GM23338 (cell line): ENCODE data around the gene ITGB2. TPM values are rescaled to one million over a fixed set of nuclear protein-coding genes. Genes with fewer than 3 reads are reported as not detected.
A peak's percentile ranks its signal among the peaks of the same experiment; 100 is the strongest.

Experiments used
- ATAC-seq: fragments of 200-7000 bp; cut with Tn5 transposase; 3 replicates; pipeline ENCODE4 v1.9.1; 2020
- DNase-seq: peaks from one replicate; pipeline ENCODE4 v3.0.0-alpha.2; 2015; ENCODE audit warnings: low spot score
- H2AFZ ChIP-seq: fragments of 200-600 bp; sonication (generic); 2 replicates; pipeline ENCODE4 v1.8.0; 2016; ENCODE audit warnings: antibody characterized with exemption, mild to moderate bottlenecking, moderate library complexity
- H3F3A ChIP-seq: fragments of 200-600 bp; sonication (generic); replicated peaks from 2 replicates; pipeline ENCODE4 v1.8.0; 2017; ENCODE audit warnings: antibody characterized with exemption, mixed run types, low read depth
- H3K27ac ChIP-seq: fragments of 200-600 bp; sonication (generic); 2 replicates; pipeline ENCODE4 v1.6.1; 2016; ENCODE audit warnings: low read depth
- H3K27me3 ChIP-seq: fragments of 200-600 bp; sonication (generic); 2 replicates; pipeline ENCODE4 v1.8.0; 2016; ENCODE audit warnings: mild to moderate bottlenecking, mixed run types, moderate library complexity; ENCODE audit not compliant: insufficient read depth
- H3K36me3 ChIP-seq: fragments of 200-600 bp; sonication (generic); 2 replicates; pipeline ENCODE4 v1.8.0; 2016; ENCODE audit warnings: mild to moderate bottlenecking; ENCODE audit not compliant: insufficient read depth
- H3K4me1 ChIP-seq: fragments of 200-600 bp; sonication (generic); 2 replicates; pipeline ENCODE4 v1.8.0; 2016; ENCODE audit warnings: mild to moderate bottlenecking, moderate library complexity; ENCODE audit not compliant: insufficient read depth
- H3K4me2 ChIP-seq: fragments of 200-600 bp; sonication (generic); 2 replicates; pipeline ENCODE4 v1.7.1; 2017; ENCODE audit warnings: mixed run types
- H3K4me3 ChIP-seq: fragments of 200-600 bp; sonication (generic); 2 replicates; pipeline ENCODE4 v1.6.1; 2016; ENCODE audit warnings: mixed run types
- H3K79me2 ChIP-seq: fragments of 200-600 bp; sonication (generic); replicated peaks from 2 replicates; pipeline ENCODE4 v1.8.0; 2017; ENCODE audit warnings: mild to moderate bottlenecking; ENCODE audit not compliant: insufficient read depth
- H3K9me2 ChIP-seq: fragments of 200-600 bp; sonication (generic); 2 replicates; pipeline ENCODE4 v1.8.0; 2017; ENCODE audit not compliant: insufficient read depth
- H4K20me1 ChIP-seq: fragments of 200-600 bp; sonication (generic); replicated peaks from 2 replicates; pipeline ENCODE4 v1.8.0; 2017; ENCODE audit warnings: mild to moderate bottlenecking; ENCODE audit not compliant: insufficient read depth
- H3K27ac Mint-ChIP-seq: 2 replicates; pipeline ENCODE4 v1.8.0; 2020; ENCODE audit warnings: inconsistent platforms, mild to moderate bottlenecking, moderate library complexity, mixed read lengths
- H3K27me3 Mint-ChIP-seq: 3 replicates; pipeline ENCODE4 v1.8.0; 2022; ENCODE audit warnings: low read depth, mild to moderate bottlenecking, moderate library complexity, mixed read lengths, inconsistent platforms; ENCODE audit not compliant: insufficient read depth, poor library complexity
- H3K36me3 Mint-ChIP-seq: 3 replicates; pipeline ENCODE4 v1.8.0; 2021; ENCODE audit warnings: low read depth, mild to moderate bottlenecking, inconsistent platforms, moderate library complexity, mixed read lengths
- H3K4me1 Mint-ChIP-seq: 3 replicates; pipeline ENCODE4 v1.8.0; 2020; ENCODE audit warnings: mild to moderate bottlenecking, inconsistent platforms, mixed read lengths
- H3K4me3 Mint-ChIP-seq: 3 replicates; pipeline ENCODE4 v1.8.0; 2021; ENCODE audit warnings: moderate library complexity, mild to moderate bottlenecking, inconsistent platforms, mixed read lengths
- H3K9me3 Mint-ChIP-seq: 3 replicates; pipeline ENCODE4 v1.8.0; 2020; ENCODE audit warnings: moderate library complexity, mild to moderate bottlenecking, inconsistent platforms, mixed read lengths
- JUNB ChIP-seq: IDR thresholded peaks from one replicate; pipeline ENCODE4 v1.6.1; 2016; ENCODE audit warnings: antibody characterized with exemption; ENCODE audit not compliant: unreplicated experiment
- POLR2AphosphoS5 ChIP-seq: IDR thresholded peaks from 2 replicates; pipeline ENCODE4 v1.6.1; 2016; ENCODE audit warnings: antibody characterized with exemption, low read depth
- STAT1 ChIP-seq: IDR thresholded peaks from one replicate; pipeline ENCODE4 v1.6.1; 2016; ENCODE audit warnings: antibody characterized with exemption; ENCODE audit not compliant: unreplicated experiment
- ZNF114 ChIP-seq: fragments of 250-450 bp; sonication (Bioruptor Pico); IDR thresholded peaks from 2 replicates; pipeline ENCODE4 v1.5.0; 2020; ENCODE audit warnings: mild to moderate bottlenecking, moderate library complexity
- ZNF331 ChIP-seq: fragments of 250-450 bp; sonication (Bioruptor Pico); IDR thresholded peaks from 2 replicates; pipeline ENCODE4 v1.5.0; 2020; ENCODE audit warnings: low read depth, mild to moderate bottlenecking, moderate library complexity
- polyA plus RNA-seq: library from polyadenylated mRNA; unstranded; fragments of >200 nt; fragmentation: Nextera tagmentation; extraction: Ambion mirVana; gene quantifications from 2 replicates; pipeline ENCODE4 v1.2.1, GENCODE V29; 2016
- total RNA-seq: library from RNA; depleted of rRNA; stranded (reverse); fragments of >200 nt; shearing (Covaris generic); gene quantifications from 2 replicates; pipeline ENCODE4 v1.2.3, GENCODE V29; 2014
- TF ChIP-seq, protein P1 (sequence below): IDR thresholded peaks from one replicate; pipeline ENCODE4 v1.6.1; 2018; ENCODE audit warnings: antibody characterized with exemption; ENCODE audit not compliant: unreplicated experiment

ITGB2 gene
- total and polyA plus RNA-seq, 2 experiments from 2014 or later, result 0.44 to 0.63 TPM

DNA sequence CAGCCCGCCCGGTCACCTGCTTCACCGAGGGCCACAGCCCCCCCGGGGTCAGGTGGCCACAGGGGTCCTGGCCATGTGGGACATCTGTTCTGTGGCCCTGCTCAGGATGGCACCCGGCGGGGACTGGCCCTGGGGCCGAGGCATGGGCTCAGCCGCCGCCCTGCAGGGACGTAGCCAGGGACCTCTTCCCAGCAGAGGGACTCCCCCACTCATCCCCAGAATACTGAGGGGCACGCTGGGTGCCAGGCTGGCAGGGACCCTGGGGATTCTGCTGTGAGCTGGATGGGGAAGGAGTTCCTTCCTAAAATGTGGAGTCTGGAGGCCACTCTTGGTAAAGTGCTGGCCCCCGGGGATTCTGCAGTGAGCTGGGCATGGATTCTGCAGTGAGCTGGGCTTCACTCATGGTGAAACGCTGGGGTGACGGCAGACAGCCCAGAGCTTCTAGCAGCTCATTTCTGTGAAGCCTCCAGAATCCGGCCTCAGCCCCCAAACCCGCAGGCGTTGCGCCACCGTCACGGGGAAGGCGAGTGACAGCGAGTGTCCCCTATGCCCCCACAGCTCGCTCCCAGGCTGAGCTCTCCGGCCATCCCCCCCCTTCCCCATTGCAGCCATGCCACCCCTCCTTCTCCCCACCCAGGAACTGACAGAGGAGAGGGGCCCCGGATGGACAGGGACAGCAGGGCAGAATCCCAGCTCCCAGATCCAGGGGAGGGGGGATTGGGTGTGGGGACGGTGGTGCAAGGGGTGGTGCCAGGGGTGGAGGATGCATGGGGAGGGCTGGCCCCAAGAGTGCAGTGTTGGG lies 1.4 kb downstream of the ITGB2 start:
- H3K27ac ChIP-seq, result no peak overlapping the region
- H3K27me3 ChIP-seq, result peaks cover 73% of the 10 kb centered on the region
- H3K4me1 ChIP-seq, result peaks cover 6% of the 10 kb centered on the region; the same call in 1 of the 2 replicates

DNA sequence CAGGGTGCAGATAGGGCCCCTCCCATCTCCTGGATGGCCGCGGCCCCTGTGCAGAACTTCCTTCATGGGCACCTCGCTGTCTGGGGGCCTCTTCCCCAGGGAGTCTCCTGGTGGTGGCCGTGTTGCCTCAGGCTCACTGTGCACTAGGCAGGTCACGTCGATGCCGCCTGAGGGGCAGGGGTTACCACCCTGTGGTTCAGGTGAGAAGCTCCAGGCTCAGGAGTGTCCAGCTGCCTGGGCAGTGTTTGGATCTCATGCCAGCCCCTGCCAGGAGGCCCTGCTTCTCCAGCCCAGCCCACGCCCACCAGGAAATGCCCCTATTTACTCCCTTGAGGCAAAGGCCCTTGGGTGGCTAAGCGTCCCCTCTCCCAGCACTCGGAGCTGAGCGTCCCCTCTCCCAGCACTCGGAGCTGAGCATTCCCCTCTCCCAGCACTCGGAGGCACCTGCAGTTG lies 2.1 kb downstream of the ITGB2 start:
- peaks cover 66% of the 10 kb centered on the region for H3K27me3 ChIP-seq
- H3K9me2 ChIP-seq, result no peaks in the 10 kb centered on the region
- H3F3A ChIP-seq, result no peaks in the 10 kb centered on the region
- peaks cover 6% of the 10 kb centered on the region; the same call in 1 of the 2 replicates for H3K4me1 ChIP-seq
- Mint-ChIP-seq H3K4me1 (peaks cover 12% of the 10 kb centered on the region), H3K27me3 (peaks cover 75% of the 10 kb centered on the region), H3K9me3 (no peaks in the 10 kb centered on the region; the same call in 2 of the 3 replicates), H3K36me3 (no peaks in the 10 kb centered on the region), H3K27ac (no peak overlapping the region), H3K4me3 (peak overlapping the region; percentile 72)
- peak; percentile 86 for ATAC-seq
- DNase-seq, result peak; percentile 90
- no peak overlapping the region for H2AFZ ChIP-seq
- peak overlapping the region; percentile 48; the same call in 1 of the 2 replicates for H3K4me3 ChIP-seq
- no peak overlapping the region for H3K27ac ChIP-seq
- H3K79me2 ChIP-seq, result no peaks in the 10 kb centered on the region
- H3K36me3 ChIP-seq, result no peaks in the 10 kb centered on the region
- H4K20me1 ChIP-seq, result no peaks in the 10 kb centered on the region
- peak overlapping the region; percentile 75; the same call in 1 of the 2 replicates for H3K4me2 ChIP-seq
- TF ChIP-seq, protein P1, sequence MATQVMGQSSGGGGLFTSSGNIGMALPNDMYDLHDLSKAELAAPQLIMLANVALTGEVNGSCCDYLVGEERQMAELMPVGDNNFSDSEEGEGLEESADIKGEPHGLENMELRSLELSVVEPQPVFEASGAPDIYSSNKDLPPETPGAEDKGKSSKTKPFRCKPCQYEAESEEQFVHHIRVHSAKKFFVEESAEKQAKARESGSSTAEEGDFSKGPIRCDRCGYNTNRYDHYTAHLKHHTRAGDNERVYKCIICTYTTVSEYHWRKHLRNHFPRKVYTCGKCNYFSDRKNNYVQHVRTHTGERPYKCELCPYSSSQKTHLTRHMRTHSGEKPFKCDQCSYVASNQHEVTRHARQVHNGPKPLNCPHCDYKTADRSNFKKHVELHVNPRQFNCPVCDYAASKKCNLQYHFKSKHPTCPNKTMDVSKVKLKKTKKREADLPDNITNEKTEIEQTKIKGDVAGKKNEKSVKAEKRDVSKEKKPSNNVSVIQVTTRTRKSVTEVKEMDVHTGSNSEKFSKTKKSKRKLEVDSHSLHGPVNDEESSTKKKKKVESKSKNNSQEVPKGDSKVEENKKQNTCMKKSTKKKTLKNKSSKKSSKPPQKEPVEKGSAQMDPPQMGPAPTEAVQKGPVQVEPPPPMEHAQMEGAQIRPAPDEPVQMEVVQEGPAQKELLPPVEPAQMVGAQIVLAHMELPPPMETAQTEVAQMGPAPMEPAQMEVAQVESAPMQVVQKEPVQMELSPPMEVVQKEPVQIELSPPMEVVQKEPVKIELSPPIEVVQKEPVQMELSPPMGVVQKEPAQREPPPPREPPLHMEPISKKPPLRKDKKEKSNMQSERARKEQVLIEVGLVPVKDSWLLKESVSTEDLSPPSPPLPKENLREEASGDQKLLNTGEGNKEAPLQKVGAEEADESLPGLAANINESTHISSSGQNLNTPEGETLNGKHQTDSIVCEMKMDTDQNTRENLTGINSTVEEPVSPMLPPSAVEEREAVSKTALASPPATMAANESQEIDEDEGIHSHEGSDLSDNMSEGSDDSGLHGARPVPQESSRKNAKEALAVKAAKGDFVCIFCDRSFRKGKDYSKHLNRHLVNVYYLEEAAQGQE, result no peak
- TF ChIP-seq ZNF331 (no peak), STAT1 (no peak)

More for the DNA sequence above, 1.4 kb downstream of the ITGB2 start:
- Histone ChIP-seq H3K36me3 (no peaks in the 10 kb centered on the region), H3K9me2 (no peaks in the 10 kb centered on the region), H3K4me2 (peak overlapping the region; percentile 75), H3K4me3 (peak overlapping the region; percentile 48), H3F3A (0 out of 2 replicates have a peak, but pooled peaks cover under 1% of the 10 kb centered on the region), H3K79me2 (no peaks in the 10 kb centered on the region), H4K20me1 (no peaks in the 10 kb centered on the region), H2AFZ (no peak overlapping the region)
- no peak for DNase-seq
- Mint-ChIP-seq H3K4me1 (peaks cover 12% of the 10 kb centered on the region), H3K27me3 (peaks cover 78% of the 10 kb centered on the region), H3K9me3 (no peaks in the 10 kb centered on the region; the same call in 2 of the 3 replicates), H3K4me3 (peak overlapping the region; percentile 59), H3K27ac (no peak overlapping the region), H3K36me3 (no peaks in the 10 kb centered on the region)
- ATAC-seq, result peak; percentile 22
- no peak for TF ChIP-seq JUNB

DNA sequence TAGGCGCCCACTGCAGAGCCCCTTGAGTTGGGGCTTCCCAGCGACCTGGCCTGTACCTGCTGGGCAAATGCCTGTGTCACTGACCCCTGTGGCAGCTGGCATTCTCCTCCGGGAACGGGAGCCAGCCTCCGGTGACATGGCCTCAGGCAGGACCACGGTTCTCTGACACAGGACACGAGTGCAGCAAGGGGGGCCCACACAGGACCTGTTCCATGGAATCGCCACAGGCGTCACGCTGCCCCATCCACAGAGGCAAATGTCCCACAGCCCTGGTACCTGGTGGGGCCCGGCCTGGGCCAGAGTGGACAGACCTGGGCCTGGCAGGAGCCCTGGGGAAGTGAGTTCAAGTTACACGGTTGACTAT lies 2.6 kb downstream of the ITGB2 start:
- H3F3A ChIP-seq, result no peaks in the 10 kb centered on the region
- H3K4me1 ChIP-seq, result peaks cover 6% of the 10 kb centered on the region; the same call in 1 of the 2 replicates
- H3K9me2 ChIP-seq, result no peaks in the 10 kb centered on the region
- Mint-ChIP-seq H3K27me3 (peaks cover 70% of the 10 kb centered on the region), H3K9me3 (no peaks in the 10 kb centered on the region; the same call in 2 of the 3 replicates), H3K36me3 (no peaks in the 10 kb centered on the region), H3K4me3 (no peak overlapping the region), H3K4me1 (peaks cover 12% of the 10 kb centered on the region), H3K27ac (no peak overlapping the region)
- H3K27ac ChIP-seq, result no peak overlapping the region
- no peak overlapping the region; the same call in 1 of the 2 replicates for H3K4me2 ChIP-seq
- ATAC-seq, result no peak
- H3K27me3 ChIP-seq, result peaks cover 61% of the 10 kb centered on the region
- no peaks in the 10 kb centered on the region for H4K20me1 ChIP-seq
- DNase-seq, result no peak
- no peak overlapping the region for H3K4me3 ChIP-seq
- no peaks in the 10 kb centered on the region for H3K79me2 ChIP-seq
- no peak overlapping the region for H2AFZ ChIP-seq
- H3K36me3 ChIP-seq, result no peaks in the 10 kb centered on the region
- no peak for TF ChIP-seq STAT1
- no peak for TF ChIP-seq ZNF114
- TF ChIP-seq POLR2AphosphoS5, result no peak
